ENCODE results near the gene CLOCK.
A peak's percentile ranks its signal among the peaks of the same experiment; 100 is the strongest.

Gene CLOCK

DNA sequence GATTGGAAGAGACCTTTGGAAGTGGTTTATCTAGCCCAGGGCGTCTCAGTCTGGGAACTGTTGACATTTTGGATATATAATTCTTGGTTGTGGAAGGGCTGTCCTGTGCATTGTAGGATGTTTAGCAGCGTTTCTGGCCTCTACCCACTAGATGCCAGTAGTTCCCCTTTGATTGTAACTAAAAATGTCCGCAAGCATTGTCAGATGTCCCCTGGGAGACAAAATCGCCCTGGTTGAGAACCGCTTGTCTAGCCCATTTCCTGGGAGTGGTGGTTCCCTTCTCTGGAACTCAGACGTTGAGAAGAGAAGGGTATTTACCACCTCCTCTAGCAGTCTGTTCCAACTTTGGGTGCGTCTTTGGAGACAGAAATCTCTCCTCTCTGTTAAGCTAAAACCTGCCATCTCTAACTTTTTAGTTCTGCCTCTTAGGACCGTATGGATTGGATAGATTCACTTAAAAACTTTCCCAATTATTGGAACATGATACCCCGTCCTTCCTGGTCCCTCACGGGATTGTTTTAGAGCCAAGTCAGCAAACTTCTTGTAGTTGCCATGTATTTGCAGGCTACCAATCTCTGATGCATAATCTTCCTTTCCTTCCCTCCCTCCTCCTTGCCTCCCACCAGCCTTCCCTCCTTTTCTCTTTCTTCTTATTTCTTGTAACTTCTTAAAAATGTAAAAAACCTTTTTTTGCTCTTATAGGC lies 137.1 kb downstream of the CLOCK start:
- no peak for DNase-seq

GRCh38 chr4:55407764-55408163 lies 138.9 kb downstream of the CLOCK start:
- no peak for DNase-seq

GRCh38 chr4:55407119-55407518 lies 139.6 kb downstream of the CLOCK start:
- no peak for DNase-seq

GRCh38 chr4:55406545-55406944 lies 140.2 kb downstream of the CLOCK start:
- no peak for DNase-seq

- no peak for DNase-seq
Measured at GRCh38 chr4:55405073-55405472, 141.6 kb downstream of the CLOCK start.

- no peak for DNase-seq
Measured at GRCh38 chr4:55399581-55399980, 147.1 kb downstream of the CLOCK start.

- no peak for DNase-seq
Measured at GRCh38 chr4:55398966-55399365, 147.7 kb downstream of the CLOCK start.

- DNase-seq, result no peak
Measured at GRCh38 chr4:55398461-55398860, 148.2 kb downstream of the CLOCK start.

- DNase-seq, result no peak
Measured at GRCh38 chr4:55397520-55398321, 149.0 kb downstream of the CLOCK start.

DNA sequence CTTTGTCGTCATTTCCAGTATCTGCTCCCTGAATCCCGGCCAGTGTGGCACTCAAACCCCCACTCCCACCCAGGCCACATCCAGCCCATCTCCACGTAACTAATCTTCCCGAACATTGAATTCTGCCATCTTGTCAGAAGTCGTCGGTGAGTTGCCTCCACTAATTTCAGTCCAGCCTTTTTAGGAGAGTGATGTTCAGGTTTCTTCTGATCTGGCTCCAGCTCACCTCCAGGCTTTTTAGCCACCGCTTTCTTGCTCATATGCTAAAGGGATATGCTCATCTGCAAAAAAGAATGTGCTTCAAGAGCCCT lies 149.6 kb downstream of the CLOCK start:
- peak; percentile 6 for DNase-seq

DNA sequence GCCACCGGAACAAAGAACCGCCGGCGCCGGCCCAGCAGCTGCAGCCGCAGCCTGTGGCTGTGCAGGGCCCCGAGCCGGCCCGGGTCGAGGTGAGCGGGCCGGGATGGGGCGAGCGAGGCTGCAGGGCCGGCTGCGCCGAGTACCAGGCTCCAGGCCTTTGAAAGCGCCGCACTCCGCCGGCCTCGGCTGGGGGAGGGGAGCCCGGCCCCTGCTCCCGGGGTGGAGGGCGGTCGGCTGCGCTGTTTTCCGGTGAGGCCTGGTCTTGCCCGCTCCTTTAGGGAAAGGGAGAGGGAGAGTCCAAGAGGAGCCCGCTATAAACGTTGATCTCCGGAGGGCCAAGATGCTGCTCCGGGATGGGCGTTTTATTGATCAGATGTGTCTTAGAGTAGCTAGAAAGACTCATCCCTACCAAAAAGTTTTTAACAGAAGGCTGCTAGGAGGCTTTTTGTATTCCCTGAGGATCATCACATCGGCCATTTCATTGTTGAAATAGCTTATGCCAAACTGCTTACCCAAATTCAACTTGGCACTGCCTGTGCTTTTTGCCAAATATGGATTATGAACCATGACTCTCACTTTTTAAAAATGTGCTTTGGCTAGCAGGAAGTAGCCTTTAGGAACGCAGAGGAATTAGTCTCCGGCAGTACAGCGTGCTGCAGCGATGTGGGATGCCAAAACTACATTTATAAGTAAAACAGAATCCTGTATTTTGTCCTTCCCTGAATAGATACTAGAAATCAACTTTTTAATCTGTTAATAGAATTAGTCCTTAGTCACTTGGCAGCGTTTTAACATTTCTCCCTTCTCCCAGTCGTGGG lies 150.2 kb downstream of the CLOCK start:
- peak; percentile 29 for DNase-seq

- peak; percentile 74 for DNase-seq
Measured at GRCh38 chr4:55395529-55396307, 151.0 kb downstream of the CLOCK start, which contains the start of gene TMEM165. Gene TMEM165 (plus strand): TSS chr4:55395957. CDS start chr4:55396190, 233 bp downstream.

DNA sequence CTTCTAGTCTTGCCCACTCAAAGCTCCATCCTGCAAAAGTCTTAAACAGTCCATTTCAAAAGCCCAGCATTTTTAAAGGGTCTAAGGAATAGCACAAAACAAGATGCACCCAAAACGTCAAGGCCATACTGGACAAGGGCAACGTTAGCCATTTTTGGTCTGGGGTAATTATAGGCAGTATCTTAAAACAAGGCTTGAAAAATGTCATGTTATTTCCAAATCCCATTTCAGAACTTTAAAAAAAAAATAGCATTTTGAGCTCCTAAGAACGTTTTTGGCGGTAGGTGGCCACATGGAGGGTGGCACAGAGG lies 151.5 kb downstream of the CLOCK start:
- no peak for DNase-seq

DNA sequence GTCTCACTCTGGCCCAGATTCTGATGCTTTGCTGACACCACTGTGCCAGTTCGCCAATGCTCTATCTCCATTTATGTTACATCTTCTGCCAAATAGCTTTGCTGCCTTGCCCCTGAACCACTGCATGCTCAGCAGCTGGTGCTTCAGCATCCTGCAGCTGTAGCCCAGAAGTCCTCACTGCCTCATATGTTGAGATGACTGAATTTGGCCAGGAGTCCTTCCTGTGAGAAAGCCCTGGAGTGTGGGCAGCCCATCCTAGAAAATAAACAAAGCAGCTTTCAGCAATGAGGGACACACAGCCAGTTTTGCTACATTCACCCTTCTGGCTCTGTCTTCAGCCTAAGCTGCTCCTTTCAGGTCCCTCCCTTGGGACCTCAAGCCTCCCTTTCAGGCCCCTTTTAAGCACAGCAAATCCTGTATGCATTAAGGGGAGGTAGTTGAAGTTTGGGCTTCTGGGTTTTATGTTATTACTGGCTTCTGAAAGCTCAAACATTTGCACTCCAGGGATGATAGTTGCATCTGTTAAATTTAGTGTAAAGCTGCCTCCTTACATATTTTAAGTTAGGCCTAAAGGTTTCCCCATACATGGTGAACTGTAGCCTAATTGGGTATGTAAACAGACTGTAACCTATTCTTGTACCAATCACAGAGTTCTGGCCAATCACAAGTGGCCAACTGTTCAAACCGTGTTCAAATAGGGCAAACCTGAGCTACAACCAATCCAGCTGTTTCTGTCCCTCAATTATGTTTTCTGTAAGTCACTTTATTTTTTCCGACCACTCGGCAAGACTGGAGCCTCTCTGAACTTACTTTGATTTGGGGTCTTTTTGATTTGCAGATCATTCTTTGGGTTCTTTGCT lies 153.0 kb downstream of the CLOCK start:
- DNase-seq, result no peak

DNA sequence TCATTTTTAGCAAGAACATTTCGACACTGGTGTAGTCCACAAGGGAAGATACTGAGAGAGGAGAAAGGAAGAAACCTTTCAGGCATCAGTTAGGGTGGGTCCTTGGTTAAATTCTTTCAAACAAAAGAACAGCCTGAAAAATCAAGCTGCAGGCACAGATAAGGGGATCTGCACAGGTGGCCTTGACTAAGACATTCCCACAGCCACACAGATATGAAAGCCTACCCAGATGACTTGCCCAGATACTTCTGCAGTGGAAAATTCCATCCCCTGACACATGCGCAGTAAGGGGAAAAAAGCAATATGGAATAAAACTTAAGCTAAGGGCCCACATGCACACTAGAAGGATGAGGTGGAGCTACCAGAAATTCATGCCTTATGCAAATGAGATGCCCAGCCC lies 159.9 kb downstream of the CLOCK start:
- DNase-seq, result no peak

- no peak for DNase-seq
Measured at GRCh38 chr4:55386073-55386472, 160.6 kb downstream of the CLOCK start.

GRCh38 chr4:55385201-55385649 lies 161.5 kb downstream of the CLOCK start:
- no peak for DNase-seq

GRCh38 chr4:55382488-55383003 lies 164.2 kb downstream of the CLOCK start:
- DNase-seq, result no peak

DNA sequence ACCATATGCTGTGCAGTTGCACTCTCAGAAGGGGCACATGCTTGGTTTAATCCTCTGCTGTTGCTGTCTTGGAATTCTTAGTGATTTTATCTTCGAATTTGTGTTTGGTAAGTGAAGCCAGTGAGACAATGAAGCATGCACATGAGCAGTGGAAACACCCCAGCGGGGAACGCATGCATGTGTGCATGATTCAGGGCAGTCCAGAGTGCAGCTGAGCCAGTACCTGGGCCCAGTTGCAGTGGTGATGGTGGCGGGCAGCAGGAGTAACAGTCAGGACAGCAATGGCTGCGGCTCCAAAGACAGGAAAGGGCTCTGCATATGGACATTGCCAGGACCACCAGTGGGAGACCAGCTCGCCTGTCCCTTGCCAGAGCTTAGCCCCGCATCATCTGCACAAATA lies 165.2 kb downstream of the CLOCK start:
- DNase-seq, result no peak

- DNase-seq, result no peak
Measured at GRCh38 chr4:55380576-55380975, 166.1 kb downstream of the CLOCK start.

DNA sequence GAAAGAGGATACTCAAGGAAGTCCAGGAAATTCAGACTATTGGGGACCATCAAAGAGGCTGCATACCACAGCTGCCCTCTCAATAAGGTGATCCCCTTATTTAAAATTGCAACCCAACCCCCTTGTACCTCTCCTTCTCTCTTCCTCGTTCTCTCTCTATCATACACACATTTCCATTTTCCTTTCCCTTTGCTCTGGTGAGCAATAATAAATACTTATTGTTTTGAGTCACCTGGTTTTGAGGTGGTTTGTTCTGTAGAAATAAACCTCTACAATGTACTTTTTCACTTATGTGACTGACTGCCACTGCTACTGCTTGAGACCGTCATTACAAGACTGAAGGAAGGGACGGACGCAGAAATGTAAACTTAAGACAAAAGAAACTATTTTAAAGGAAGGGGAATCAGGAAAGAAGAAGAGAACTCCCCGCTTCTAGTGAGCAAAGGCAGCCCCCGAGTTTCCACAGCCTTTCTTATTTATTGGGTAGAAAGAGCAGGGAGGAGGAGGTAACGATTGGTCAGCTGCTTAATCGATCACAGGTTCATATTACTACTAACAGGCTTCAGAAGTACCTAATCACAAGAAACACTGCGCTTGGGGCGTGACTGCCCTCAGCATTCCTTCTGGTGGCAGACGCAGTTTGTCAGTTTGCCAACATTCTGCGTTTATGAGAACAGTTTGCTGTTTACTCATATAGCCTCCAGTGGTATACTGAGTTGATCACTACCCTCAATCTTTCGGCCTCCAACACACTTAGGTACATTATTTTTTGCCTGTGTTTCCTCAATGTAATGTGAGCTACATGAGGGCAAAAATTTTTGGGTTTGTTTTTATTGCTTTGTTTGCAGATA lies 167.9 kb downstream of the CLOCK start:
- no peak for DNase-seq
